ENCODE data around the gene S1PR3.

DNA sequence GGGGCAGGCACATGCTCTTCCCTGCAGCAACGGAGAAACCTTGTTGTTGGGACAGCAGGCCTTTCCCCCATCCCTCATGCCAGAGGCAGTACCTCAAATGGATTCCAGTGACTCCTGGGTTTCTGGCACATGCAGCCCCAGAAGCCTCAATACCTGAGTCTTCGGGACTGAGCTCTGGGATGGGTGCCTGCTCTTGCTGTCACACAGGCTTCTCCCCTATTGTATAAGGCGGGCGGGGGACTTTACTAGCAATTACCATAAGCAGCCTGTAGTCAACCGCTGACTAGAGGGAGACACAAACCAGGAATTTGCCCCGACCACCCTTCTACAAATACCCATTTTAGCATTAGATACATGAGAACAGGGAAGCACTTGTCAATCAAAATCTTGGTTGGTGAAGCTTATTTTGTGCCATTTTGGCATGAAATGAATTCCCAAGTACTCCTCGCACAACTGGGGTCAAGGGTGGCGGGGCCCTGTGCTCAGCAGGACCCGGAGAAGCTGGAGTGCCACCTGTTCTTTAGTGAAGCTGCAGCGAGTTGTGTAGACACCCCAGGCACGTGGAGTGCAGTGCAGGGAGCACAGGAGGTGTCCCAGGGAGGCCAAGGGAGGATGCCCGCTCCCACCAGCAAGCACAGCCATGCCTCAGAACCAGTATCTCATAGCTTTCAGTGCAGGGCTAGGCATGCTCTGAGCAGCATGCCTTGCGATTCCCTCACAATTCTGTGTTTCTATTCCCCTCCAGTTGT lies 21.2 kb downstream of the S1PR3 start:
- TF ChIP-seq, protein P1, sequence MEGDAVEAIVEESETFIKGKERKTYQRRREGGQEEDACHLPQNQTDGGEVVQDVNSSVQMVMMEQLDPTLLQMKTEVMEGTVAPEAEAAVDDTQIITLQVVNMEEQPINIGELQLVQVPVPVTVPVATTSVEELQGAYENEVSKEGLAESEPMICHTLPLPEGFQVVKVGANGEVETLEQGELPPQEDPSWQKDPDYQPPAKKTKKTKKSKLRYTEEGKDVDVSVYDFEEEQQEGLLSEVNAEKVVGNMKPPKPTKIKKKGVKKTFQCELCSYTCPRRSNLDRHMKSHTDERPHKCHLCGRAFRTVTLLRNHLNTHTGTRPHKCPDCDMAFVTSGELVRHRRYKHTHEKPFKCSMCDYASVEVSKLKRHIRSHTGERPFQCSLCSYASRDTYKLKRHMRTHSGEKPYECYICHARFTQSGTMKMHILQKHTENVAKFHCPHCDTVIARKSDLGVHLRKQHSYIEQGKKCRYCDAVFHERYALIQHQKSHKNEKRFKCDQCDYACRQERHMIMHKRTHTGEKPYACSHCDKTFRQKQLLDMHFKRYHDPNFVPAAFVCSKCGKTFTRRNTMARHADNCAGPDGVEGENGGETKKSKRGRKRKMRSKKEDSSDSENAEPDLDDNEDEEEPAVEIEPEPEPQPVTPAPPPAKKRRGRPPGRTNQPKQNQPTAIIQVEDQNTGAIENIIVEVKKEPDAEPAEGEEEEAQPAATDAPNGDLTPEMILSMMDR (conservative IDR thresholded peaks at IDR 0.05; ENCODE audit: low read length), result no peak
- TF ChIP-seq EZH2phosphoT487 (IDR thresholded peaks at IDR 0.05; ENCODE audit: borderline replicate concordance, low read depth, low read length), result no peak

Measured in OCI-LY7 (cell line).